Thymus (tissue), 11 donors: ENCODE data around the gene ATG9B. TPM values are rescaled to one million over a fixed set of nuclear protein-coding genes. Genes with fewer than 3 reads are reported as not detected.
"Not testable (repeated sequence)": the region's sequence is repeated elsewhere in the genome, so short reads cannot be mapped to it uniquely, and the experiment has no call there.

ENCODE experiments used
- DNase-seq, 9 donors: peaks; one replicate each; pipeline ENCODE4 v3.0.0-alpha.2; 2013; ENCODE audit warnings: low spot score in 9 of 9, low read depth in 6 of 9, missing footprints in 1 of 9
- H3K27ac ChIP-seq, 2 donors: one replicate each; pipeline ENCODE4 v1.5.1; 2013; ENCODE audit warnings: control low read depth in 1 of 2, low read depth in 1 of 2, low read length in 1 of 2, mild to moderate bottlenecking in 1 of 2, moderate library complexity in 1 of 2
- H3K27me3 ChIP-seq, 2 donors: one replicate each; pipeline ENCODE4 v1.5.1; 2013; ENCODE audit warnings: low read length in 1 of 2; ENCODE audit not compliant: control insufficient read depth in 2 of 2, insufficient read depth in 1 of 2
- H3K36me3 ChIP-seq, 2 donors: one replicate each; pipeline ENCODE4 v1.5.1; 2013; ENCODE audit warnings: low read length in 1 of 2, mild to moderate bottlenecking in 1 of 2, moderate library complexity in 1 of 2; ENCODE audit not compliant: control insufficient read depth in 2 of 2, insufficient read depth in 2 of 2
- H3K4me1 ChIP-seq, 2 donors: one replicate each; pipeline ENCODE4 v1.5.1; 2013; ENCODE audit warnings: low read length in 2 of 2; ENCODE audit not compliant: control insufficient read depth in 2 of 2, insufficient read depth in 2 of 2
- H3K4me3 ChIP-seq, 2 donors: one replicate each; pipeline ENCODE4 v1.5.1; 2013; ENCODE audit warnings: low read length in 2 of 2, control low read depth in 1 of 2, mild to moderate bottlenecking in 1 of 2
- H3K9me3 ChIP-seq, 2 donors: one replicate each; pipeline ENCODE4 v1.5.1; 2013; ENCODE audit warnings: low read length in 1 of 2, mild to moderate bottlenecking in 1 of 2; ENCODE audit not compliant: control insufficient read depth in 2 of 2, insufficient read depth in 1 of 2
- WGBS: extraction: QIAGEN DNeasy Blood & Tissue Kit; methylation state at CpG from one replicate; pipeline ENCODE4 v1.1.7; 2013; 5-methylcytosine and 5-hydroxymethylcytosine counted together
- polyA plus RNA-seq: library from polyadenylated mRNA; stranded (reverse); fragments of 200-250 nt; gene quantifications from one replicate; pipeline ENCODE4 v1.2.3, GENCODE V29; 2013
- total RNA-seq: library from RNA; stranded (reverse); fragments of 120-200 nt; gene quantifications from one replicate; pipeline ENCODE4 v1.2.4, GENCODE V29; 2013
- donor health status: healthy.

ATG9B gene
- total and polyA plus RNA-seq, 2 donors: 1.6 to 8.0 TPM

DNA sequence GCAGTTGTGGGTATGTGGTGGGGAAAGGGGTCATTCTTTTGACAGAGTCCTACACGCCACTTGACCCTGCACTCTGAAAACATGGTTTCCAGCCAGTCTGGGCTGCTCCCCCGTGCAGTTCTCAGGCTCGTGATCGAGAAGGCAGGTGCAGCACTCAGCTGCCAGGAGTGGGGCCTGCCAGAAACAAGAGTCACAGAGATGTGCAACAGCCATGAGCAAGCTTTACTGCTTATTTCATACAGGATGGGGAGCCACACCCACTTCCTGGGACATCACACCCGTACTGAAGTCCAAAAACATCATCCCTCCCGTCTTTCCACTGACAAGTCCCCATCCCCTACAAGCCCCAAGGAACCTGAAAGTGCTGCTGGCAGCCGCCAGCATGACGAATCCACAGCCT is 9.3 kb downstream of the ATG9B start:
- 84% methylated on average over 8 of the region's 8 CpGs for WGBS
- peaks cover 12 to 66% of the 10 kb centered on the region in 2 donors for H3K4me1 ChIP-seq
- H3K27ac ChIP-seq: peak overlapping the region in 1 of 2 donors; percentile 11

GRCh38 chr7:151013733-151014497 is 10.4 kb downstream of the ATG9B start:
- H3K4me3 ChIP-seq: peak overlapping the region; percentile 55 to 61
- DNase-seq: peak in 7 of 9 donors; percentile 56 to 88 (median 71)
- H3K4me1 ChIP-seq: peaks cover 9 to 69% of the 10 kb centered on the region in 2 donors
- H3K36me3 ChIP-seq: no peaks in the 10 kb centered on the region
- peak overlapping the region; percentile 84 to 90 for H3K27ac ChIP-seq
- H3K27me3 ChIP-seq: peaks cover 18 to 82% of the 10 kb centered on the region in 2 donors
- peaks cover 0 to 14% of the 10 kb centered on the region in 2 donors for H3K9me3 ChIP-seq
- WGBS: 10% methylated on average over 55 of the region's 55 CpGs

More for the DNA sequence above, 9.3 kb downstream of the ATG9B start:
- H3K4me3 ChIP-seq: no peak overlapping the region
- H3K9me3 ChIP-seq: peaks cover 0 to 21% of the 10 kb centered on the region in 2 donors
- H3K27me3 ChIP-seq: peaks cover 24 to 82% of the 10 kb centered on the region in 2 donors
- DNase-seq: no peak
- no peaks in the 10 kb centered on the region for H3K36me3 ChIP-seq

GRCh38 chr7:151013356-151013732 is 10.9 kb downstream of the ATG9B start:
- DNase-seq: no peak
- WGBS: 17% methylated on average over 26 of the region's 26 CpGs
- H3K4me3 ChIP-seq: peak overlapping the region in 1 of 2 donors; percentile 61
- H3K27ac ChIP-seq: no peak overlapping the region
- H3K9me3 ChIP-seq: peaks cover 0 to 16% of the 10 kb centered on the region in 2 donors
- no peaks in the 10 kb centered on the region for H3K36me3 ChIP-seq
- peaks cover 14 to 83% of the 10 kb centered on the region in 2 donors for H3K27me3 ChIP-seq
- peaks cover 4 to 71% of the 10 kb centered on the region in 2 donors for H3K4me1 ChIP-seq

- peak in 1 of 9 donors; percentile 63 for DNase-seq
- Histone ChIP-seq H3K36me3 (no peaks in the 10 kb centered on the region), H3K4me1 (peaks cover 2 to 71% of the 10 kb centered on the region in 2 donors), H3K9me3 (peaks cover 0 to 16% of the 10 kb centered on the region in 2 donors), H3K27ac (no peak overlapping the region), H3K4me3 (no peak overlapping the region), H3K27me3 (peaks cover 12 to 83% of the 10 kb centered on the region in 2 donors)
- 31% methylated on average over 23 of the region's 23 CpGs for WGBS
Measured at GRCh38 chr7:151012911-151013347, 11.4 kb downstream of the ATG9B start.

- no peak overlapping the region for H3K27ac ChIP-seq
- DNase-seq: no peak
- WGBS: 89% methylated on average over 6 of the region's 6 CpGs
- peaks cover 0 to 16% of the 10 kb centered on the region in 2 donors for H3K9me3 ChIP-seq
- H3K36me3 ChIP-seq: no peaks in the 10 kb centered on the region
- H3K4me3 ChIP-seq: no peak overlapping the region
- peaks cover 5 to 71% of the 10 kb centered on the region in 2 donors for H3K4me1 ChIP-seq
- peaks cover 12 to 82% of the 10 kb centered on the region in 2 donors for H3K27me3 ChIP-seq
Measured at GRCh38 chr7:151012031-151012692, 12.1 kb downstream of the ATG9B start.

- 87% methylated on average over 12 of the region's 12 CpGs for WGBS
- not testable (repeated sequence) for H3K27ac ChIP-seq, H3K36me3 ChIP-seq, DNase-seq, H3K4me3 ChIP-seq
- H3K9me3 ChIP-seq: peaks cover 0 to 16% of the 10 kb centered on the region in 2 donors
- H3K27me3 ChIP-seq: peaks cover 12 to 81% of the 10 kb centered on the region in 2 donors
- H3K4me1 ChIP-seq: peaks cover 5 to 65% of the 10 kb centered on the region in 2 donors
Measured at GRCh38 chr7:151011616-151012015, 12.7 kb downstream of the ATG9B start.

DNA sequence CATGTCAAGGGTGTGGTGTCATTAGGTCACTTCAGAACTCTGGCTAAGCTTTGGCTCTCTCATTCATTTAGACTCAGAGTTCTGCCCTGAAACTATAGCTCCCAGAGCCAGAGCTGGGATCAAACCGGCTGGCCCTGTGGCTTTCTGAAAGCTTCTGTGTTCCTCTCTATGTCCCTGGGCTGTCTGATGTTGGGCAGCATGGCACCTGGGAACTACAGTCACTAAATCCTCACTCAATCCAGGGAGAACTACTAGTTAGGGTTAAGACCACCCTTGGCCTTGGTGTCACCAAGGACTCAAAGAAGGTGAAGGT is 13.2 kb downstream of the ATG9B start:
- H3K27ac ChIP-seq: no peak overlapping the region
- no peaks in the 10 kb centered on the region for H3K36me3 ChIP-seq
- H3K4me1 ChIP-seq: peaks cover 5 to 64% of the 10 kb centered on the region in 2 donors
- H3K9me3 ChIP-seq: peaks cover 0 to 16% of the 10 kb centered on the region in 2 donors
- peaks cover 12 to 81% of the 10 kb centered on the region in 2 donors for H3K27me3 ChIP-seq
- WGBS: 82% methylated on average over 1 of the region's 1 CpG
- H3K4me3 ChIP-seq: no peak overlapping the region
- DNase-seq: no peak

GRCh38 chr7:151010307-151011096 is 13.8 kb downstream of the ATG9B start:
- Histone ChIP-seq H3K27me3 (peaks cover 12 to 77% of the 10 kb centered on the region in 2 donors), H3K4me1 (peaks cover 5 to 64% of the 10 kb centered on the region in 2 donors), H3K36me3 (no peaks in the 10 kb centered on the region), H3K27ac (no peak overlapping the region), H3K4me3 (no peak overlapping the region), H3K9me3 (peaks cover 0 to 16% of the 10 kb centered on the region in 2 donors)
- WGBS: 40% methylated on average over 18 of the region's 18 CpGs
- no peak for DNase-seq
